CD4-positive, alpha-beta T cell (primary cell): ENCODE results near the gene MAST4. TPM values are rescaled to one million over a fixed set of nuclear protein-coding genes. Genes with fewer than 3 reads are reported as not detected.

Source experiments
- ATAC-seq: fragments of 200-7000 bp; cut with Tn5 transposase; one replicate; pipeline ENCODE4 v1.10.0; 2022; ENCODE audit warnings: mild to moderate bottlenecking; ENCODE audit not compliant: poor library complexity
- CTCF ChIA-PET: fragments of 350-600 bp; sonication (Branson Sonifier 250); formaldehyde crosslinking; loops from one replicate; lab custom pipeline; 2021; ENCODE audit warnings: antibody characterized with exemption, inconsistent platforms; lab: Charles Lee
- POLR2A ChIA-PET: fragments of 350-600 bp; sonication (Branson Sonifier 250); formaldehyde crosslinking; loops from one replicate; lab custom pipeline; 2021; ENCODE audit warnings: antibody characterized with exemption, inconsistent platforms; lab: Charles Lee
- DNase-seq, 14 experiments: peaks; one replicate each; pipeline ENCODE4 v3.0.0-alpha.2; 2013 to 2020; ENCODE audit warnings: mixed read lengths in 2 of 14
- H3K27ac ChIP-seq, 2 donors: one replicate each; pipeline versions ENCODE4 v1.5.1 to v1.7.0; 2013; ENCODE audit warnings: low read length in 2 of 2, low read depth in 1 of 2, mild to moderate bottlenecking in 1 of 2
- H3K27me3 ChIP-seq, 2 experiments: 1 replicate in 1 of 2; 2 replicates in 1 of 2; pipeline versions ENCODE4 v1.6.1 to v1.7.0; 2013; ENCODE audit warnings: low read length in 2 of 2, control low read depth in 1 of 2, mild to moderate bottlenecking in 1 of 2, moderate library complexity in 1 of 2; ENCODE audit not compliant: insufficient read depth in 2 of 2, control insufficient read depth in 1 of 2
- H3K36me3 ChIP-seq: one replicate; pipeline ENCODE4 v1.6.1; 2013; ENCODE audit warnings: low read length, control low read depth; ENCODE audit not compliant: insufficient read depth
- H3K4me1 ChIP-seq: one replicate; pipeline ENCODE4 v1.6.1; 2013; ENCODE audit warnings: low read length, control low read depth; ENCODE audit not compliant: insufficient read depth
- H3K4me3 ChIP-seq: one replicate; pipeline ENCODE4 v1.5.1; 2013; ENCODE audit warnings: mild to moderate bottlenecking, low read length, moderate library complexity
- H3K9me3 ChIP-seq, 2 experiments: 1 replicate in 1 of 2; 2 replicates in 1 of 2; pipeline versions ENCODE4 v1.6.1 to v1.7.0; 2013; ENCODE audit warnings: low read length in 2 of 2, mild to moderate bottlenecking in 2 of 2, control low read depth in 1 of 2, moderate library complexity in 1 of 2; ENCODE audit not compliant: control insufficient read depth in 1 of 2, insufficient read depth in 1 of 2
- H3K27ac Mint-ChIP-seq: one replicate; pipeline ENCODE4 v1.8.0; 2020; ENCODE audit warnings: mixed read lengths
- H3K27me3 Mint-ChIP-seq: one replicate; pipeline ENCODE4 v1.8.0; 2021; ENCODE audit warnings: mixed read lengths
- H3K36me3 Mint-ChIP-seq: one replicate; pipeline ENCODE4 v1.8.0; 2021; ENCODE audit warnings: low read depth, mixed read lengths
- H3K4me1 Mint-ChIP-seq: one replicate; pipeline ENCODE4 v1.8.0; 2021; ENCODE audit warnings: low read depth, mixed read lengths
- H3K4me3 Mint-ChIP-seq: one replicate; pipeline ENCODE4 v1.8.0; 2020; ENCODE audit warnings: mild to moderate bottlenecking, mixed read lengths
- H3K9me3 Mint-ChIP-seq: one replicate; pipeline ENCODE4 v1.8.0; 2020; ENCODE audit warnings: mixed read lengths
- CTCF ChIP-seq: fragments of 200-600 bp; IDR thresholded peaks from one replicate; pipeline ENCODE4 v1.8.0; 2022; ENCODE audit warnings: antibody characterized with exemption, mild to moderate bottlenecking
- intact Hi-C, 2 experiments: fragments of 100-400 bp; cut with DNase I in 1 of 2; cut with micrococcal nuclease in 1 of 2; formaldehyde crosslinking; loops; one replicate each; pipeline versions ENCODE4 v1.15.1 to v1.9.0; 2023 to 2025; cut with DNase I, micrococcal nuclease
- total RNA-seq, 174 experiments: library from RNA in 2 of 174; stranded (reverse) in 2 of 174; gene quantifications; one replicate each; pipeline ENCODE4 v1.2.3 and lab custom pipeline; 2021 to 2026

The MAST4 gene
- total RNA-seq, 2 experiments from 2014 or later, result 21.3 to 21.6 TPM

- ChIA-PET POLR2A (no interaction called here), CTCF (no interaction called here)
- Mint-ChIP-seq H3K27ac (no peak overlapping the region), H3K4me3 (no peak overlapping the region), H3K36me3 (peaks cover 3% of the 10 kb centered on the region), H3K4me1 (no peaks in the 10 kb centered on the region), H3K9me3 (no peaks in the 10 kb centered on the region), H3K27me3 (no peaks in the 10 kb centered on the region)
- no peak overlapping the region for H3K4me3 ChIP-seq
- intact Hi-C loops, result no loop called here
- DNase-seq, result no peak
- H3K9me3 ChIP-seq, result no peaks in the 10 kb centered on the region
- H3K27ac ChIP-seq, result no peak overlapping the region
- no peak for TF ChIP-seq CTCF
- H3K4me1 ChIP-seq, result no peaks in the 10 kb centered on the region
- H3K36me3 ChIP-seq, result no peaks in the 10 kb centered on the region
- no peak for ATAC-seq
- no peaks in the 10 kb centered on the region for H3K27me3 ChIP-seq
These were observed 486.7 kb downstream of the MAST4 start for GRCh38 chr5:67082941-67083340.

GRCh38 chr5:67085616-67086015 lies 489.4 kb downstream of the MAST4 start:
- intact Hi-C loops, result no loop called here
- Histone ChIP-seq H3K36me3 (peaks cover 3% of the 10 kb centered on the region), H3K27ac (no peak overlapping the region), H3K9me3 (no peaks in the 10 kb centered on the region), H3K4me3 (no peak overlapping the region), H3K4me1 (no peaks in the 10 kb centered on the region), H3K27me3 (no peaks in the 10 kb centered on the region)
- Mint-ChIP-seq H3K4me3 (no peak overlapping the region), H3K9me3 (no peaks in the 10 kb centered on the region), H3K27ac (no peak overlapping the region), H3K27me3 (no peaks in the 10 kb centered on the region), H3K36me3 (peaks cover 3% of the 10 kb centered on the region), H3K4me1 (no peaks in the 10 kb centered on the region)
- DNase-seq, result no peak
- no peak for TF ChIP-seq CTCF
- ChIA-PET CTCF (interaction anchor here (1.2 kb wide), 1 partner anchor 10 kb away, joined by 3 read pairs; no protein-coding TSS in a partner anchor), POLR2A (no interaction called here)
- no peak for ATAC-seq

GRCh38 chr5:67089200-67089725 lies 493.1 kb downstream of the MAST4 start:
- Histone ChIP-seq H3K36me3 (peaks cover 6% of the 10 kb centered on the region), H3K27me3 (no peaks in the 10 kb centered on the region), H3K9me3 (no peaks in the 10 kb centered on the region), H3K27ac (no peak overlapping the region), H3K4me3 (no peak overlapping the region), H3K4me1 (no peaks in the 10 kb centered on the region)
- peaks cover 22% of the 10 kb centered on the region for H3K36me3 Mint-ChIP-seq
- no peaks in the 10 kb centered on the region for H3K27me3 Mint-ChIP-seq
- DNase-seq (no peak), ATAC-seq (no peak)
- no peak for TF ChIP-seq CTCF
- H3K27ac Mint-ChIP-seq, result no peak overlapping the region
- no peak overlapping the region for H3K4me3 Mint-ChIP-seq
- intact Hi-C loops, result no loop called here
- H3K4me1 Mint-ChIP-seq, result no peaks in the 10 kb centered on the region
- H3K9me3 Mint-ChIP-seq, result no peaks in the 10 kb centered on the region
- CTCF ChIA-PET, result no interaction called here
- POLR2A ChIA-PET, result no interaction called here
